GM12878 (cell line): ENCODE data around the gene GMCL1. TPM values are rescaled to one million over a fixed set of nuclear protein-coding genes. Genes with fewer than 3 reads are reported as not detected.
A peak's percentile ranks its signal among the peaks of the same experiment; 100 is the strongest.

Experiments
- ATF7 ChIP-seq: fragments of 450-650 bp; IDR thresholded peaks from 2 replicates; pipeline ENCODE4 v1.6.1; 2016; ENCODE audit warnings: low read depth, mild to moderate bottlenecking
- BACH1 ChIP-seq: fragments of 450-650 bp; IDR thresholded peaks from 2 replicates; pipeline ENCODE4 v1.6.1; 2017; ENCODE audit warnings: mild to moderate bottlenecking, borderline replicate concordance
- EP300 ChIP-seq, 2 experiments: fragments of 150-350 bp in 1 of 2; IDR thresholded peaks; 2 replicates each; pipeline ENCODE4 v1.6.1; 2011 to 2012; ENCODE audit warnings: low read depth in 2 of 2, low read length in 2 of 2, borderline replicate concordance in 1 of 2, improper control_type of control experiment in 1 of 2, inconsistent platforms in 1 of 2; ENCODE audit not compliant: control insufficient read depth in 1 of 2
- ESRRA ChIP-seq: IDR thresholded peaks from 2 replicates; pipeline ENCODE4 v1.6.1; 2012; ENCODE audit warnings: mild to moderate bottlenecking, low read length, improper control_type of control experiment
- EZH2 ChIP-seq: IDR thresholded peaks from 2 replicates; pipeline ENCODE4 v1.6.1; 2012; ENCODE audit warnings: low read depth, mild to moderate bottlenecking, control low read depth, inconsistent platforms, low read length, borderline replicate concordance; ENCODE audit not compliant: control insufficient read depth
- FOXK2 ChIP-seq: fragments of 450-650 bp; IDR thresholded peaks from 2 replicates; pipeline ENCODE4 v1.6.1; 2017; ENCODE audit warnings: mild to moderate bottlenecking, moderate library complexity
- HDGF ChIP-seq: fragments of 450-650 bp; IDR thresholded peaks from 2 replicates; pipeline ENCODE4 v1.6.1; 2016; ENCODE audit warnings: antibody characterized with exemption
- IKZF1 ChIP-seq: fragments of 450-650 bp; conservative IDR thresholded peaks from 2 replicates; pipeline ENCODE4 v1.6.1; 2017; ENCODE audit warnings: antibody characterized with exemption, mild to moderate bottlenecking
- MEF2B ChIP-seq: fragments of 450-650 bp; IDR thresholded peaks from 2 replicates; pipeline ENCODE4 v1.6.1; 2018; ENCODE audit warnings: mild to moderate bottlenecking, moderate library complexity; ENCODE audit not compliant: partially characterized antibody, poor library complexity, severe bottlenecking
- MLLT1 ChIP-seq: fragments of 450-650 bp; IDR thresholded peaks from 2 replicates; pipeline ENCODE4 v1.6.1; 2016; ENCODE audit warnings: mild to moderate bottlenecking
- MXI1 ChIP-seq: fragments of 150-350 bp; IDR thresholded peaks from 2 replicates; pipeline ENCODE4 v1.6.1; 2011; ENCODE audit warnings: low read depth, mild to moderate bottlenecking, inconsistent platforms, low read length, improper control_type of control experiment
- PAX5 ChIP-seq: IDR thresholded peaks from 2 replicates; pipeline ENCODE4 v1.6.1; 2011; ENCODE audit warnings: low read depth, low read length, borderline replicate concordance
- POU2F2 ChIP-seq: IDR thresholded peaks from 3 replicates; pipeline ENCODE4 v1.6.1; 2011; ENCODE audit warnings: low read depth, mild to moderate bottlenecking, low read length, borderline replicate concordance
- RCOR1 ChIP-seq: conservative IDR thresholded peaks from 2 replicates; pipeline ENCODE4 v1.6.1; 2012; ENCODE audit warnings: low read depth, low read length, improper control_type of control experiment
- RUNX3 ChIP-seq: IDR thresholded peaks from 2 replicates; pipeline ENCODE4 v1.6.1; 2012; ENCODE audit warnings: low read length, inconsistent platforms
- SIN3A ChIP-seq: IDR thresholded peaks from 2 replicates; pipeline ENCODE4 v1.6.1; 2012; ENCODE audit warnings: low read depth, low read length, improper control_type of control experiment
- ZNF207 ChIP-seq: fragments of 450-650 bp; IDR thresholded peaks from 2 replicates; pipeline ENCODE4 v1.6.1; 2014; ENCODE audit warnings: antibody characterized with exemption, mild to moderate bottlenecking, borderline replicate concordance
- polyA plus RNA-seq, 11 experiments: library from polyadenylated mRNA; depleted of rRNA in 4 of 11; unstranded in 6 of 11; stranded (reverse) in 5 of 11; fragments of >200 nt; fragmentation: Nextera tagmentation in 4 of 11; fragmentation: Illumina TruSeq in 1 of 11; extraction: Ambion mirVana in 4 of 11; extraction: Trizol in 1 of 11; gene quantifications; 1 replicate in 1 of 11; 2 replicates in 10 of 11; pipeline versions ENCODE4 v1.2.1 to v1.2.3, GENCODE V29; 2011 to 2016; ENCODE audit warnings: inconsistent platforms in 2 of 11, missing spikeins in 2 of 11, low read depth in 1 of 11
- total RNA-seq, 4 experiments: library from RNA; depleted of rRNA in 3 of 4; stranded (reverse); fragments of >200 nt in 3 of 4; fragmentation: Illumina TruSeq in 1 of 4; extraction: Trizol in 1 of 4; gene quantifications; 2 replicates each; pipeline versions ENCODE4 v1.2.1 to v1.2.3, GENCODE V29; 2013 to 2021
- TF ChIP-seq, protein P1 (sequence below): IDR thresholded peaks from 2 replicates; pipeline ENCODE4 v1.6.1; 2012; ENCODE audit warnings: low read depth, low read length, improper control_type of control experiment
- TF ChIP-seq, protein P2 (sequence below): fragments of 450-650 bp; IDR thresholded peaks from 2 replicates; pipeline ENCODE4 v1.6.1; 2017; ENCODE audit warnings: mild to moderate bottlenecking, moderate library complexity
- TF ChIP-seq, protein P3 (sequence below): IDR thresholded peaks from 2 replicates; pipeline ENCODE4 v1.6.1; 2011; ENCODE audit warnings: low read depth, low read length, improper control_type of control experiment, borderline replicate concordance

GMCL1 gene
- total and polyA plus RNA-seq, 10 of the 15 experiments (the other 5 are each of a cell fraction or from before 2014, with no cell fraction given) = 3.7 to 21.4 (median 12.3) TPM

DNA sequence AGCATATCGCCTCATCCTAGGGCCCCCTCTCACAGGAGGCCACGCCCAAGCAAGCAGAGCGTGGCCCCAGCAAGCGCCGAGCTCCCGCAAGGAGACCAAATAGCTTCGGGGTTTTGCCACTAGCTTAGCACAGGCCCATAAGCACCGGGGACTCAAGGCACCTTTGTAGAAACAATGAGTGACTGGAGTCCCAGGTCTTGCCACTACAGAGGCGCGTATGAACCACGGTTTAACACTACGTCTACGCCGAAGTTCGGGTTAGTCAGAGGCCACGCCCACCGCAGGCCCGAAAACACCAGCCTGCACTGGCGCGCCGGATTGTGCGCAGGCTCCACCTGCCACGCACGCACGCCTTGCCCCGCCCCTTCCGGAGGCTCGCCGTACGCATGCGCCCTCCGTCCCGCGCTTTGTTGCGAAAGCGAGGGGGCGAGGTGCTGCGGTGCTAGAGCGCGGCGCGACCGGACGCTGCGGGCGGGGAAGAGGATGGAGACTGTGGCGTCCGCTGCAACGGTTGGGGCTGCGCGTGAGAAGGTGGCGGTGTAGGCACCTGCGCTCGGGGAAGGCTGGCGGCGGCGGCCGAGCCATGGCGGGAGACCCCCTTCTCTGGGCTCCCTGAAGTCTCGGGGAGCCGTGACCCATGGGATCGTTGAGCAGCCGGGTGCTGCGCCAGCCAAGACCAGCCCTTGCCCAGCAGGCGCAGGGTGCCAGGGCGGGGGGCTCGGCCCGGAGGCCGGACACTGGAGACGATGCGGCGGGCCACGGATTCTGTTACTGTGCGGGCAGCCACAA lies at the start of gene GMCL1 (continued):
- TF ChIP-seq MLLT1 (0 out of 2 replicates have a peak, but pooled peaks have one; percentile 69), ZNF207 (peak; percentile 17; the same call in 1 of the 2 replicates), POU2F2 (peak; percentile 64; the same call in 2 of the 3 replicates), ATF7 (peak; percentile 58; the same call in 1 of the 2 replicates), EP300 (IDR thresholded peaks at IDR 0.05; ENCODE audit: borderline replicate concordance in 1 of 2, control insufficient read depth in 1 of 2, low read depth in 2 of 2, low read length in 2 of 2) (no peak), IKZF1 (peak; percentile 97), HDGF (peak; percentile 71; the same call in 1 of the 2 replicates), RUNX3 (peak; percentile 74), MEF2B (peak; percentile 6), SIN3A (peak; percentile 87), MXI1 (peak; percentile 72), RCOR1 (no peak), PAX5 (peak; percentile 49; the same call in 1 of the 2 replicates), EZH2 (no peak), BACH1 (peak; percentile 70), ESRRA (no peak), FOXK2 (peak; percentile 73)
- TF ChIP-seq, protein P1, sequence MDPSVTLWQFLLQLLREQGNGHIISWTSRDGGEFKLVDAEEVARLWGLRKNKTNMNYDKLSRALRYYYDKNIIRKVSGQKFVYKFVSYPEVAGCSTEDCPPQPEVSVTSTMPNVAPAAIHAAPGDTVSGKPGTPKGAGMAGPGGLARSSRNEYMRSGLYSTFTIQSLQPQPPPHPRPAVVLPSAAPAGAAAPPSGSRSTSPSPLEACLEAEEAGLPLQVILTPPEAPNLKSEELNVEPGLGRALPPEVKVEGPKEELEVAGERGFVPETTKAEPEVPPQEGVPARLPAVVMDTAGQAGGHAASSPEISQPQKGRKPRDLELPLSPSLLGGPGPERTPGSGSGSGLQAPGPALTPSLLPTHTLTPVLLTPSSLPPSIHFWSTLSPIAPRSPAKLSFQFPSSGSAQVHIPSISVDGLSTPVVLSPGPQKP = no peak
- TF ChIP-seq, protein P2, sequence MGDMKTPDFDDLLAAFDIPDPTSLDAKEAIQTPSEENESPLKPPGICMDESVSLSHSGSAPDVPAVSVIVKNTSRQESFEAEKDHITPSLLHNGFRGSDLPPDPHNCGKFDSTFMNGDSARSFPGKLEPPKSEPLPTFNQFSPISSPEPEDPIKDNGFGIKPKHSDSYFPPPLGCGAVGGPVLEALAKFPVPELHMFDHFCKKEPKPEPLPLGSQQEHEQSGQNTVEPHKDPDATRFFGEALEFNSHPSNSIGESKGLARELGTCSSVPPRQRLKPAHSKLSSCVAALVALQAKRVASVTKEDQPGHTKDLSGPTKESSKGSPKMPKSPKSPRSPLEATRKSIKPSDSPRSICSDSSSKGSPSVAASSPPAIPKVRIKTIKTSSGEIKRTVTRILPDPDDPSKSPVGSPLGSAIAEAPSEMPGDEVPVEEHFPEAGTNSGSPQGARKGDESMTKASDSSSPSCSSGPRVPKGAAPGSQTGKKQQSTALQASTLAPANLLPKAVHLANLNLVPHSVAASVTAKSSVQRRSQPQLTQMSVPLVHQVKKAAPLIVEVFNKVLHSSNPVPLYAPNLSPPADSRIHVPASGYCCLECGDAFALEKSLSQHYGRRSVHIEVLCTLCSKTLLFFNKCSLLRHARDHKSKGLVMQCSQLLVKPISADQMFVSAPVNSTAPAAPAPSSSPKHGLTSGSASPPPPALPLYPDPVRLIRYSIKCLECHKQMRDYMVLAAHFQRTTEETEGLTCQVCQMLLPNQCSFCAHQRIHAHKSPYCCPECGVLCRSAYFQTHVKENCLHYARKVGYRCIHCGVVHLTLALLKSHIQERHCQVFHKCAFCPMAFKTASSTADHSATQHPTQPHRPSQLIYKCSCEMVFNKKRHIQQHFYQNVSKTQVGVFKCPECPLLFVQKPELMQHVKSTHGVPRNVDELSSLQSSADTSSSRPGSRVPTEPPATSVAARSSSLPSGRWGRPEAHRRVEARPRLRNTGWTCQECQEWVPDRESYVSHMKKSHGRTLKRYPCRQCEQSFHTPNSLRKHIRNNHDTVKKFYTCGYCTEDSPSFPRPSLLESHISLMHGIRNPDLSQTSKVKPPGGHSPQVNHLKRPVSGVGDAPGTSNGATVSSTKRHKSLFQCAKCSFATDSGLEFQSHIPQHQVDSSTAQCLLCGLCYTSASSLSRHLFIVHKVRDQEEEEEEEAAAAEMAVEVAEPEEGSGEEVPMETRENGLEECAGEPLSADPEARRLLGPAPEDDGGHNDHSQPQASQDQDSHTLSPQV = no peak
- TF ChIP-seq, protein P3, sequence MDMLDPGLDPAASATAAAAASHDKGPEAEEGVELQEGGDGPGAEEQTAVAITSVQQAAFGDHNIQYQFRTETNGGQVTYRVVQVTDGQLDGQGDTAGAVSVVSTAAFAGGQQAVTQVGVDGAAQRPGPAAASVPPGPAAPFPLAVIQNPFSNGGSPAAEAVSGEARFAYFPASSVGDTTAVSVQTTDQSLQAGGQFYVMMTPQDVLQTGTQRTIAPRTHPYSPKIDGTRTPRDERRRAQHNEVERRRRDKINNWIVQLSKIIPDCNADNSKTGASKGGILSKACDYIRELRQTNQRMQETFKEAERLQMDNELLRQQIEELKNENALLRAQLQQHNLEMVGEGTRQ = no peak
